Stimulated activated naive B cell treated with anti-CD40 and anti-IgM and Interleukin-4, amounts not matched to agents 10 μg/mL and 1 μg/mL and 100 μg/mL, for 72 hours (primary cell): Measurements from ENCODE around the gene OXGR1.
A peak's percentile ranks its signal among the peaks of the same experiment; 100 is the strongest.
"Not testable (repeated sequence)": the region's sequence is repeated elsewhere in the genome, so short reads cannot be mapped to it uniquely, and the experiment has no call there.

ENCODE experiments used
- ATAC-seq, 2 donors: fragments of 150-1000 bp; cut with Tn5 transposase; replicated peaks; 2 replicates each; pipeline ENCODE4 v1.10.0; 2021; ENCODE audit warnings: moderate library complexity in 1 of 2
- DNase-seq: peaks from one replicate; pipeline ENCODE4 v3.0.0; 2021
- H3K27ac Mint-ChIP-seq: one replicate; pipeline ENCODE4 v1.8.0; 2022; ENCODE audit warnings: mild to moderate bottlenecking, mixed read lengths
- H3K27me3 Mint-ChIP-seq, 2 donors: one replicate each; pipeline ENCODE4 v1.8.0; 2022; ENCODE audit warnings: mixed read lengths in 2 of 2
- H3K36me3 Mint-ChIP-seq, 2 donors: one replicate each; pipeline ENCODE4 v1.8.0; 2022; ENCODE audit warnings: mixed read lengths in 2 of 2, mild to moderate bottlenecking in 1 of 2
- H3K4me1 Mint-ChIP-seq, 2 donors: one replicate each; pipeline ENCODE4 v1.8.0; 2022; ENCODE audit warnings: mixed read lengths in 2 of 2, mild to moderate bottlenecking in 1 of 2
- H3K4me3 Mint-ChIP-seq, 2 donors: one replicate each; pipeline ENCODE4 v1.8.0; 2022; ENCODE audit warnings: mild to moderate bottlenecking in 2 of 2, mixed read lengths in 2 of 2, moderate library complexity in 1 of 2
- H3K9me3 Mint-ChIP-seq, 2 donors: one replicate each; pipeline ENCODE4 v1.8.0; 2022; ENCODE audit warnings: mixed read lengths in 2 of 2, mild to moderate bottlenecking in 1 of 2

The OXGR1 gene

GRCh38 chr13:97000295-97000925 lies 6.1 kb upstream of the OXGR1 start:
- ATAC-seq (no peak), DNase-seq (no peak)
- no peaks in the 10 kb centered on the region for H3K36me3 Mint-ChIP-seq
- H3K27me3 Mint-ChIP-seq, result peaks cover 5 to 13% of the 10 kb centered on the region in 2 donors
- peaks cover 2 to 11% of the 10 kb centered on the region in 2 donors for H3K4me1 Mint-ChIP-seq
- no peak overlapping the region for H3K27ac Mint-ChIP-seq
- H3K9me3 Mint-ChIP-seq, result no peaks in the 10 kb centered on the region
- H3K4me3 Mint-ChIP-seq, result no peak overlapping the region

GRCh38 chr13:96999091-96999490 lies 4.8 kb upstream of the OXGR1 start:
- H3K27me3 Mint-ChIP-seq, result peaks cover 8 to 20% of the 10 kb centered on the region in 2 donors
- ATAC-seq (no peak), DNase-seq (no peak)
- H3K4me1 Mint-ChIP-seq, result peaks cover 4 to 11% of the 10 kb centered on the region in 2 donors
- H3K9me3 Mint-ChIP-seq, result no peaks in the 10 kb centered on the region
- H3K4me3 Mint-ChIP-seq, result no peak overlapping the region
- H3K36me3 Mint-ChIP-seq, result no peaks in the 10 kb centered on the region
- H3K27ac Mint-ChIP-seq, result no peak overlapping the region

DNA sequence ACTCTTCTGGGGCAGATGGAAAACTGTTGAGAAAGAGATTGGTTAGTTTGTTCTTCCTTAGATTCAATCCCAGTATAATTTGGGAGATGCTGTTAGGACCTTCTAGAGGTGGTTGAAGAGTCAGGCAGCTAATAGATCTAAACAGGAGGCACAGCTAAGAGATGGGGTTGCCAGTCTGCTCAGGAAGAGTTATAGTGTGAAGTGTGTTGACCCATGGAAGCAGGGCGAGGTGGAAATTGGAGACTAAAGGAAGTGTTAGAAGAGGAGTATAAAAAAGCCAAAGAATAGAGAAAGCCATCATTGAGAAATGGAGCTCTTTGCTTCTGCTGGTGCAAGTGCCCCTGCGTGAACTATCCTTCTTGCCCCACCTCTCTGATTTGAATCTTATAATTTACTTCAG lies 3.8 kb upstream of the OXGR1 start:
- H3K36me3 Mint-ChIP-seq, result no peaks in the 10 kb centered on the region
- no peaks in the 10 kb centered on the region for H3K9me3 Mint-ChIP-seq
- no peak overlapping the region for H3K27ac Mint-ChIP-seq
- H3K27me3 Mint-ChIP-seq, result peaks cover 18 to 30% of the 10 kb centered on the region in 2 donors
- no peak overlapping the region for H3K4me3 Mint-ChIP-seq
- no peak for DNase-seq
- ATAC-seq, result no peak
- peaks cover 8 to 20% of the 10 kb centered on the region in 2 donors for H3K4me1 Mint-ChIP-seq

DNA sequence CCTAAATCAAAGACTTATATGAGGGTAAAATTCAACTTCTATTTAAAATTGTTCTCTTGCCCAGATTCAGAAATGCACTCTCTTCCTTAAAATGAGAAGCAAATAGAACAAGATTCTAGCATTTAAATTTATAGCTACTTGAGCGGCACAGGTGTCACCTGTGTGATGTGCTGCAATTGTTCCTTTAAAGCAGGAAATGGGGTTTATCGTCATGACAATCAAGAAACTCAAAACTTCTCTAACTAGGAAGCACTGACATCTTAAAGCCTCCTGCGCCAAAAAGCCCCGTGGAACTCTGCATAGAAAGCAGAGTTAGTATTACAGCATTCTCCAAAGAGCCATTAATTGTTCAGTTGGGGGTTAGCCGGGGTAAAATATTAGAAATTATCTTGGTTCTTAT lies 2.6 kb upstream of the OXGR1 start:
- peaks cover 26 to 41% of the 10 kb centered on the region in 2 donors for H3K27me3 Mint-ChIP-seq
- peaks cover 0 to under 1% of the 10 kb centered on the region in 2 donors for H3K9me3 Mint-ChIP-seq
- no peak overlapping the region for H3K4me3 Mint-ChIP-seq
- H3K27ac Mint-ChIP-seq, result no peak overlapping the region
- H3K36me3 Mint-ChIP-seq, result no peaks in the 10 kb centered on the region
- peaks cover 8 to 13% of the 10 kb centered on the region in 2 donors for H3K4me1 Mint-ChIP-seq
- DNase-seq, result no peak
- ATAC-seq, result no peak

- peaks cover 30 to 45% of the 10 kb centered on the region in 2 donors for H3K27me3 Mint-ChIP-seq
- peaks cover 4 to 5% of the 10 kb centered on the region in 2 donors for H3K9me3 Mint-ChIP-seq
- ATAC-seq, result no peak
Measured at GRCh38 chr13:96996107-96996506, 1.8 kb upstream of the OXGR1 start.

GRCh38 chr13:96994858-96995243 lies 575 bp upstream of the OXGR1 start:
- DNase-seq, result no peak
- peaks cover 34 to 52% of the 10 kb centered on the region in 2 donors for H3K27me3 Mint-ChIP-seq
- peaks cover 5 to 8% of the 10 kb centered on the region in 2 donors for H3K4me1 Mint-ChIP-seq
- H3K36me3 Mint-ChIP-seq, result peaks cover 0 to 2% of the 10 kb centered on the region in 2 donors
- no peak for ATAC-seq
- H3K27ac Mint-ChIP-seq, result no peak overlapping the region
- peak overlapping the region in 1 of 2 donors; percentile 52 for H3K4me3 Mint-ChIP-seq
- H3K9me3 Mint-ChIP-seq, result peaks cover 4 to 5% of the 10 kb centered on the region in 2 donors

More at GRCh38 chr13:96996107-96996506, 1.8 kb upstream of the OXGR1 start:
- Mint-ChIP-seq H3K4me3 (no peak overlapping the region), H3K27ac (no peak overlapping the region), H3K36me3 (peaks cover 0 to 2% of the 10 kb centered on the region in 2 donors), H3K4me1 (peaks cover 5 to 8% of the 10 kb centered on the region in 2 donors)
- no peak for DNase-seq

DNA sequence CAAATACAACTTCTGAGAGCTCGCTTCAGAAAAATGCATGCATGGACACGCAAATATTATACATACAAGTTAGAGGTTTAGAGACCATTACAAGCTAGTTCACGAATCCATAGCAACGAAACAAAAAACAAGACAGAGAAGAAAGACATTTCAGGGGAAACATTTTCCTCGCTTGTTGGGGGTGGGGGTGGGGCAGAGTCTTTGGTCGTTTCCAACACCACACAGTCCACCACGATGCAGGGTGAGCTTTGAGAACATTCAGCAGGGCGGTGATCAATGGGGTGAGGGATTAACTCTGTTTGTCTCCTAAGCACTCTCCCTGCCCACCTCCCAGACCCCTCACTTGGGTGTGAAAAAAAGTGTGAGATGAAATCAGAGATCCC lies 651 bp downstream of the OXGR1 start:
- peak overlapping the region; percentile 26 to 52 for H3K4me3 Mint-ChIP-seq
- H3K36me3 Mint-ChIP-seq, result peaks cover 0 to 2% of the 10 kb centered on the region in 2 donors
- H3K9me3 Mint-ChIP-seq, result peaks cover 4 to 5% of the 10 kb centered on the region in 2 donors
- ATAC-seq, result no peak
- peaks cover 34 to 52% of the 10 kb centered on the region in 2 donors for H3K27me3 Mint-ChIP-seq
- H3K27ac Mint-ChIP-seq, result no peak overlapping the region
- peaks cover 5 to 8% of the 10 kb centered on the region in 2 donors for H3K4me1 Mint-ChIP-seq
- no peak for DNase-seq

- Mint-ChIP-seq H3K27me3 (peaks cover 34 to 52% of the 10 kb centered on the region in 2 donors), H3K4me3 (no peak overlapping the region), H3K27ac (no peak overlapping the region), H3K4me1 (peaks cover 5 to 8% of the 10 kb centered on the region in 2 donors), H3K9me3 (peaks cover 4 to 5% of the 10 kb centered on the region in 2 donors), H3K36me3 (peaks cover 0 to 2% of the 10 kb centered on the region in 2 donors)
- no peak for ATAC-seq
- no peak for DNase-seq
Measured at GRCh38 chr13:96992633-96993032, 1.6 kb downstream of the OXGR1 start.

- Mint-ChIP-seq H3K27ac (no peak overlapping the region), H3K9me3 (peaks cover 4 to 5% of the 10 kb centered on the region in 2 donors), H3K4me1 (peaks cover 5 to 8% of the 10 kb centered on the region in 2 donors), H3K27me3 (peaks cover 34 to 50% of the 10 kb centered on the region in 2 donors), H3K4me3 (no peak overlapping the region), H3K36me3 (peaks cover 0 to 2% of the 10 kb centered on the region in 2 donors)
- ATAC-seq (no peak), DNase-seq (no peak)
Measured at GRCh38 chr13:96991072-96991471, 3.2 kb downstream of the OXGR1 start.

DNA sequence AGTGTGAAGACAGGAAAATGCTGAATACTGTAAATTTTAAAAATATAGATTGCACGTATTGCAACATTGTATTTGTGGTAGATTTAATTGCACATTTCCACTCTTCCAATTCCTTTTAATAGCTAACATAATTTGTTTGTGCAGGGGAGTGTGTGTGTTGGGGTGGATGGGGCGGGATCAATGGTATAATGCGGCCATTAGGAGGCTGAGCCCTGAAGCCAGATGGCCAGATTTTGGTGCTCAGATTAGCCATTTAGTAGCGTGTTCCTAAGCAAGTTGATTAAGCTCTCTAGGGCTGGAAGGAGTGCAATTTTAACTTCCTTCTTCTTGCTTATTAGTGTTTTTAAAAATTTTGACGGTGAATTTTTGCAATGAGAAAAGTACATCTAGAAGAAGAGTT lies 5.8 kb downstream of the OXGR1 start:
- Mint-ChIP-seq H3K27ac (no peak overlapping the region), H3K36me3 (peaks cover 0 to 2% of the 10 kb centered on the region in 2 donors), H3K4me1 (peaks cover 0 to 12% of the 10 kb centered on the region in 2 donors), H3K4me3 (no peak overlapping the region), H3K27me3 (peaks cover 19 to 25% of the 10 kb centered on the region in 2 donors), H3K9me3 (peaks cover 4 to 5% of the 10 kb centered on the region in 2 donors)
- DNase-seq (no peak), ATAC-seq (no peak)

DNA sequence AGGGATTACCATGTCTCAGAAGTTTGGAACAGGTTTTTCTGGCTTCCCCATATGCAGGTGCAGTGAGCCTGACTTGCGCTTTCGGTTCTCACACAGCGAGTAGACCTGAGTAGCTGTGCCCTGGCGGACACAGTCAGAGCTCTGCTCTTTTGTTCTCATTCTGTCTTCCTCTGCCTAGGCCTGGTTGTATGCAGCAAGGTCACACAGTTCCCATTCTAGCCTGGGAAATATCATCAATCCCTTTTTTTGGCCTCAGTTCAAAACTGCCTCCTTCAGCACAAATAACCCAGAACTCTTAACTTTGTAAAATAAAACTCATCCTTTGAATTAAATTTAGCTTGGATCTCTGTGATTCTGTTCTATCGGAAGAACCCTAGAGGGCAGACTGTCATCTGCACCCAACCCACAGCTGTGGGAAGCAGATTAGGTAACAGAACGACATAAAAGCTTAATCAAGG lies 10.2 kb downstream of the OXGR1 start:
- Mint-ChIP-seq H3K36me3 (no peaks in the 10 kb centered on the region), H3K9me3 (no peaks in the 10 kb centered on the region), H3K27me3 (no peaks in the 10 kb centered on the region), H3K27ac (no peak overlapping the region), H3K4me3 (peak overlapping the region in 1 of 2 donors; percentile 59), H3K4me1 (peaks cover 0 to 10% of the 10 kb centered on the region in 2 donors)
- peak; percentile 85 to 86 for ATAC-seq
- DNase-seq, result no peak

DNA sequence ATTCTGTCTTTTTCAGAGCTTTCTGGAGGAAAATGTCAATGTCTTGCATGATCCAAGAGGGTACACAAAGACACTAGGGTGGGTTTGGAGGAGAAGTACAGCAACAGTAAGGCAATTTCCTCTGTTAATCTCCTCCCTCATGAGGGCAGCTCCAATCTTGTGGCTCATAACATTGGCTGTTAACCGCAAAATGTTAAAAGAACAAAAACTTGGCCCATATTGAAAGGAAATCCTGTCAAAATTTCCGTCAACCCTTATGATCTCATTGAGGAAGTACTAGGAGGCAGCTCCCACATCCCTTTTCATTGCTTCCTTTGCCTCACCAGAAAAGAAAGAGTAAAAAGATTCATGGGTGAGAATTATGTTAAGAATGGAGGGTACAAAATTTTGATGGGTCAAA lies 11.6 kb downstream of the OXGR1 start:
- peaks cover 3 to 4% of the 10 kb centered on the region in 2 donors for H3K27me3 Mint-ChIP-seq
- H3K36me3 Mint-ChIP-seq, result no peaks in the 10 kb centered on the region
- no peak overlapping the region for H3K27ac Mint-ChIP-seq
- H3K4me1 Mint-ChIP-seq, result peaks cover 0 to 10% of the 10 kb centered on the region in 2 donors
- H3K9me3 Mint-ChIP-seq, result peaks cover 1 to 3% of the 10 kb centered on the region in 2 donors
- no peak for ATAC-seq
- no peak overlapping the region for H3K4me3 Mint-ChIP-seq
- DNase-seq, result no peak

- H3K27me3 Mint-ChIP-seq, H3K36me3 Mint-ChIP-seq: not testable (repeated sequence)
Measured at GRCh38 chr13:96979861-96980260, 14.4 kb downstream of the OXGR1 start.

GRCh38 chr13:96968027-96968426 lies 26.2 kb downstream of the OXGR1 start:
- H3K36me3 Mint-ChIP-seq, result peaks cover 0 to 6% of the 10 kb centered on the region in 2 donors
- ATAC-seq (no peak), DNase-seq (no peak)
- no peak overlapping the region for H3K4me3 Mint-ChIP-seq
- no peak overlapping the region for H3K27ac Mint-ChIP-seq
- H3K27me3 Mint-ChIP-seq, result no peaks in the 10 kb centered on the region
- no peaks in the 10 kb centered on the region for H3K4me1 Mint-ChIP-seq
- H3K9me3 Mint-ChIP-seq, result peaks cover 22 to 34% of the 10 kb centered on the region in 2 donors

More at GRCh38 chr13:96979861-96980260, 14.4 kb downstream of the OXGR1 start:
- ATAC-seq, H3K4me1 Mint-ChIP-seq, H3K4me3 Mint-ChIP-seq, H3K9me3 Mint-ChIP-seq, DNase-seq, H3K27ac Mint-ChIP-seq: not testable (repeated sequence)

DNA sequence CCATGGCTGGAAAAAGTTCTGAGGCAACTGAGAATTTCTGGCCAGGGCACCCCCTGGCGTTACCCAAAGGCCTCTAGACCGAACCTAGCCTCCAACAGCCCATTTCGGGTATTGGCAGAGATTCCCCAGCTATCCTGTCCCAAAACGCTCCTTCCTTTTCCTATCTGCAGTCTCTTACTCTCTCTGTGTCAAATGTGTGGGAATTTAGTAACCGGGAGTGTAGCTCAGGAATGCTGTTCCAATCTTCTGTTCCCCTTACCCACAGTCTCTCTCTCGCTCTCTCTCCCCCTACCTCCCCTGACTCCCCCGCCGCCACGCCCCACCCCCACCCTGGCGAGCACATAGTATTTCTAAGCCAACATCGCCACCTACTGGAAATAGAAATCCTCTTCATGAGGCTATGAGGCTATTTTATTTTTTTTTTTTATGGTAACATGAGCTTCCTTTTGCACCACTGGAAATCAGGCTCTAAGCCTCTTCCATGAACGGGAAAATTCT lies 27.0 kb downstream of the OXGR1 start:
- H3K9me3 Mint-ChIP-seq, result peaks cover 22 to 37% of the 10 kb centered on the region in 2 donors
- no peaks in the 10 kb centered on the region for H3K4me1 Mint-ChIP-seq
- no peak overlapping the region for H3K27ac Mint-ChIP-seq
- no peaks in the 10 kb centered on the region for H3K27me3 Mint-ChIP-seq
- no peak for DNase-seq
- peaks cover 0 to 6% of the 10 kb centered on the region in 2 donors for H3K36me3 Mint-ChIP-seq
- no peak overlapping the region for H3K4me3 Mint-ChIP-seq
- ATAC-seq, result no peak
